Inferior parietal cortex (tissue), 1 donor: ENCODE measurements around the gene TMEM144.

Experiments
- DNase-seq: peaks from one replicate; pipeline ENCODE4 v3.0.0-alpha.2; 2016; ENCODE audit errors: extremely low spot score

Gene TMEM144

GRCh38 chr4:158297866-158298265, 87.6 kb downstream of the TMEM144 start:
- DNase-seq, result no peak

DNA sequence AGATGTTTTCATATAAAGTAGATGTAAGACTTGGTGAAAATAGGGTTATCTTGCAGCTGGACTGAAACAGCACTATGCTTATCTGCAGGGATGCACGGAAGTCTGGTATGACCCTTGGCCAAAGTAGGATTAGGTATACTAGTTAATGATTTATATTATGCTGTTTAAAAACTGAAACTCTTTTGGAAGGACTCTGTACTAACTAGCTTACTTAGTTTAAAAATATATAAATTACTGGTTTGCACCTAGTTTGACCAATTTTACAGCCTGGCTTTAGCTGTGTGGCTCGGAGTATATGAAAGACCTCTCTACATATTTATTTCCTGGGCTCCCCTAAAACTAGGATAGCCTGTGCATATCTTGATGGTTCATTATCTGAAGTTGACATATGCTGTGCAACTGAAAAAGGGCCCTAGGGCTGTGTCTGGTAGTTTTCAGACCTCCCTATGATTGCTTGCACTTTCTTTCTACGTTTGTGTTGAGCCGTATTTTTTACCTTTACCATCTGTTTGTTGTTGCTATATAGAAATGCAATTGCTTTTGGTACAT, 89.2 kb downstream of the TMEM144 start:
- DNase-seq, result no peak

GRCh38 chr4:158300012-158300411, 89.7 kb downstream of the TMEM144 start:
- DNase-seq, result no peak

GRCh38 chr4:158302076-158302866, 92.0 kb downstream of the TMEM144 start:
- no peak for DNase-seq

DNA sequence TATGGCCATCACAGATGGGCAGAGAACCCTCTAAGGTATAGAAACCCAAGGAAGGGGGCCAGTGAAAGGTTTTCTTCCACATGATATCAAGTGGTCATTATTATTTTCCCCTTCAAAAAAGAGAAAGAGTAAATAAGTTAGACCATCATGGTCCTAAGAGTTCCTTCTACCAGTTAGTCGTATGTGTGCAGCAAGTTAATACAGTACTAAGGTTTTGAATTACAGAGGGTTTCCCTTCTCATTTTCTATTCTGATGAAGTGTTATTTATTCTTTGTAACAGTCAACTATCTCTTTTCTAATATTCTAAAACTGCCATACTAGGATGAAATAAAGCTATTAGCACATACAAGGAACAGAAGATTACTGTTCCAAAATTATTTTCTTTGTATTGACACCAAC, 94.4 kb downstream of the TMEM144 start:
- no peak for DNase-seq
